Nephron (organoid): ENCODE results near the gene MXRA8.

Source experiments
- H3K27ac Mint-ChIP-seq, 3 experiments: 2 replicates each; pipeline ENCODE4 v1.8.0; 2020; ENCODE audit warnings: mixed read lengths in 3 of 3, mild to moderate bottlenecking in 2 of 3, moderate library complexity in 1 of 3
- H3K27me3 Mint-ChIP-seq: 2 replicates; pipeline ENCODE4 v1.8.0; 2021; ENCODE audit warnings: low read depth, mild to moderate bottlenecking, moderate library complexity, mixed read lengths
- H3K36me3 Mint-ChIP-seq: 2 replicates; pipeline ENCODE4 v1.8.0; 2020; ENCODE audit warnings: low read depth, mixed read lengths
- H3K4me1 Mint-ChIP-seq: 2 replicates; pipeline ENCODE4 v1.8.0; 2020; ENCODE audit warnings: mixed read lengths
- H3K4me3 Mint-ChIP-seq, 3 experiments: 2 replicates each; pipeline ENCODE4 v1.8.0; 2020; ENCODE audit warnings: mild to moderate bottlenecking in 3 of 3, mixed read lengths in 3 of 3, moderate library complexity in 2 of 3
- H3K9me3 Mint-ChIP-seq: 2 replicates; pipeline ENCODE4 v1.8.0; 2020; ENCODE audit warnings: mixed read lengths
- CTCF ChIP-seq, 3 experiments: fragments of 200-600 bp; sonication (generic); IDR thresholded peaks; one replicate each; pipeline ENCODE4 v1.5.0; 2021; ENCODE audit warnings: antibody characterized with exemption in 3 of 3; ENCODE audit not compliant: unreplicated experiment in 3 of 3

MXRA8 gene

DNA sequence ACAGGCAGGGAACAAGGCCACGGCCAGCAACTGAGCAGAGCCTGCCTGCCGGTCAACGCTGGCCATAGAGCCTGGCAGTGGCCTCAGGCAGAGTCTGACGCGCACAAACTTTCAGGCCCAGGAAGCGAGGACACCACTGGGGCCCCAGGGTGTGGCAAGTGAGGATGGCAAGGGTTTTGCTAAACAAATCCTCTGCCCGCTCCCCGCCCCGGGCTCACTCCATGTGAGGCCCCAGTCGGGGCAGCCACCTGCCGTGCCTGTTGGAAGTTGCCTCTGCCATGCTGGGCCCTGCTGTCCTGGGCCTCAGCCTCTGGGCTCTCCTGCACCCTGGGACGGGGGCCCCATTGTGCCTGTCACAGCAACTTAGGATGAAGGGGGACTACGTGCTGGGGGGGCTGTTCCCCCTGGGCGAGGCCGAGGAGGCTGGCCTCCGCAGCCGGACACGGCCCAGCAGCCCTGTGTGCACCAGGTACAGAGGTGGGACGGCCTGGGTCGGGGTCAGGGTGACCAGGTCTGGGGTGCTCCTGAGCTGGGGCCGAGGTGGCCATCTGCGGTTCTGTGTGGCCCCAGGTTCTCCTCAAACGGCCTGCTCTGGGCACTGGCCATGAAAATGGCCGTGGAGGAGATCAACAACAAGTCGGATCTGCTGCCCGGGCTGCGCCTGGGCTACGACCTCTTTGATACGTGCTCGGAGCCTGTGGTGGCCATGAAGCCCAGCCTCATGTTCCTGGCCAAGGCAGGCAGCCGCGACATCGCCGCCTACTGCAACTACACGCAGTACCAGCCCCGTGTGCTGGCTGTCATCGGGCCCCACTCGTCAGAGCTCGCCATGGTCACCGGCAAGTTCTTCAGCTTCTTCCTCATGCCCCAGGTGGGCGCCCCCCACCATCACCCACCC is 27.0 kb downstream of the MXRA8 start, which contains the start of gene TAS1R3:
Gene TAS1R3 (plus strand): TSS at position 213 of the 898 bp plus-strand sequence. CDS start 66 bp downstream, at position 279.
- Mint-ChIP-seq H3K9me3 (no peaks in the 10 kb centered on the region), H3K4me1 (peaks cover 5% of the 10 kb centered on the region), H3K36me3 (peaks cover 4% of the 10 kb centered on the region), H3K27ac (no peak within 1 kb of the TSS), H3K27me3 (no peaks in the 10 kb centered on the region), H3K4me3 (peak within 1 kb of the TSS in 2 of 3 experiments; percentile 23 to 76)
- no peak for TF ChIP-seq CTCF (IDR thresholded peaks at IDR 0.05; ENCODE audit: unreplicated experiment in 3 of 3)

GRCh38 chr1:1330366-1331067 is 27.8 kb downstream of the MXRA8 start:
- Mint-ChIP-seq H3K4me3 (peak overlapping the region in 1 of 3 experiments; percentile 23), H3K4me1 (peaks cover 5% of the 10 kb centered on the region), H3K27me3 (no peaks in the 10 kb centered on the region), H3K36me3 (peaks cover 4% of the 10 kb centered on the region), H3K9me3 (no peaks in the 10 kb centered on the region), H3K27ac (no peak overlapping the region)
- TF ChIP-seq CTCF (IDR thresholded peaks at IDR 0.05; ENCODE audit: unreplicated experiment in 3 of 3) = no peak

DNA sequence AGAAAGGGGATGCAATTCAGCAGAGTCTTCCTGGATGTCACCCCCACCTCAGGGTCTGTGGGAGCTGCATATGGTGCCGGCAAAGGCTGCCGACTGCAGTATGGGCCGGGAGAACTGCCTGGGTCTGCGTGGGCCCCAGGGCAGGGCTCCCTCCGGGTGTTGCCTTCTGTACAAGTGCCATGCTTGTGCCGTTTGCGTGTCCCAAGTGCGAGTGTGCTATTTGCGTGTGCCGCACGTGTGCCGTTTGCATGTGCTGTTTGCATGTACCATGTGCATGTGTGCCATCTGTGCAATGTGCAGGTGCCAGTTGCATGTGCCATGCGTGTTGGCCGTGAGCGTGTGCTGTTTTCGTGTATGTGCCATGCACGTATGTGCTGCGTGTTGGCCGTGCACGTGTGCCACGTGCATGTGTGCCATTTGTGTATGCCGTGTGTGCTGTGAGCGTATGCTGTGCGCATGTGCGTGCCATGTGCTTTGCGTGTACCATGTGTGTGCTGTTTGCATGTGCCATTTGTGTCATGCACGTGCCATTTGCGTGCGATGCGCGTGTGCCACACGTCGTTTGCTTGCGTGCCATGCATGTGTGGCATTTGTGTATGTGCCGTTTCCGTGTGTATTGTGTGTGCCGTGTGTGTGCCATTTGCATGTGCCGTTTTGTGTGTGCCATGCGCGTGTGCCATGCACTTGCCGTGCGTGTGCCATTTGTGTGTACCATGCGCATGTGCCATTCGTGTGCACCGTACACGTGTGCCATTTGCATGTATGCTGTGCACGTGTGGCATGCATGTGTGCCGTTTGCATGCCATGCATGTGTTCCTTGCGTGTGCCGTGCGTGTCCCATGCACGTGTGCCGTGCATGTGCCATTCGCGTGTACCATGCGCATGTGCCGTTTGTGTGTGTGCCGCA is 28.8 kb downstream of the MXRA8 start:
- Mint-ChIP-seq H3K36me3 (peaks cover 4% of the 10 kb centered on the region), H3K9me3 (no peaks in the 10 kb centered on the region), H3K27me3 (no peaks in the 10 kb centered on the region), H3K4me3 (peak overlapping the region in 2 of 3 experiments; percentile 46 to 76), H3K27ac (no peak overlapping the region), H3K4me1 (peaks cover 5% of the 10 kb centered on the region)
- no peak for TF ChIP-seq CTCF (IDR thresholded peaks at IDR 0.05; ENCODE audit: unreplicated experiment in 3 of 3)

GRCh38 chr1:1328254-1328653 is 30.1 kb downstream of the MXRA8 start:
- Mint-ChIP-seq H3K27ac (no peak overlapping the region), H3K36me3 (peaks cover 4% of the 10 kb centered on the region), H3K9me3 (no peaks in the 10 kb centered on the region), H3K4me3 (no peak overlapping the region), H3K4me1 (peaks cover 11% of the 10 kb centered on the region), H3K27me3 (no peaks in the 10 kb centered on the region)
- TF ChIP-seq CTCF (IDR thresholded peaks at IDR 0.05; ENCODE audit: unreplicated experiment in 3 of 3) = no peak

DNA sequence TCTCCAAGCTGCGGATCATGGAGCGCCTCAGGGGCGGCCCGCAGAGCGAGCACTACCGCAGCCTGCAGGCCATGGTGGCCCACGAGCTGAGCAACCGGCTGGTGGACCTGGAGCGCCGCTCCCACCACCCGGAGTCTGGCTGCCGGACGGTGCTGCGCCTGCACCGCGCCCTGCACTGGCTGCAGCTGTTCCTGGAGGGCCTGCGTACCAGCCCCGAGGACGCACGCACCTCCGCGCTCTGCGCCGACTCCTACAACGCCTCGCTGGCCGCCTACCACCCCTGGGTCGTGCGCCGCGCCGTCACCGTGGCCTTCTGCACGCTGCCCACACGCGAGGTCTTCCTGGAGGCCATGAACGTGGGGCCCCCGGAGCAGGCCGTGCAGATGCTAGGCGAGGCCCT is 31.1 kb downstream of the MXRA8 start:
- Mint-ChIP-seq H3K36me3 (peaks cover 4% of the 10 kb centered on the region), H3K27me3 (no peaks in the 10 kb centered on the region), H3K4me1 (peaks cover 18% of the 10 kb centered on the region), H3K27ac (no peak overlapping the region), H3K9me3 (no peaks in the 10 kb centered on the region), H3K4me3 (peak overlapping the region; percentile 55 to 66 (median 61))
- no peak for TF ChIP-seq CTCF (IDR thresholded peaks at IDR 0.05; ENCODE audit: unreplicated experiment in 3 of 3)
